Dendritic cell treated with granulocyte-macrophage colony-stimulating factor and Interleukin-4, amounts not matched to agents 40 ng/mL and 50 ng/mL, for 4 days (primary cell): Measurements from ENCODE around the gene GPR55.
A peak's percentile ranks its signal among the peaks of the same experiment; 100 is the strongest.

ENCODE experiments used
- H3K27ac Mint-ChIP-seq: one replicate; pipeline ENCODE4 v1.8.0; 2022; ENCODE audit warnings: mild to moderate bottlenecking, mixed read lengths
- H3K27me3 Mint-ChIP-seq: one replicate; pipeline ENCODE4 v1.8.0; 2022; ENCODE audit warnings: mild to moderate bottlenecking, mixed read lengths
- H3K36me3 Mint-ChIP-seq: one replicate; pipeline ENCODE4 v1.8.0; 2022; ENCODE audit warnings: low read depth, mixed read lengths
- H3K4me1 Mint-ChIP-seq: one replicate; pipeline ENCODE4 v1.8.0; 2022; ENCODE audit warnings: low read depth, mixed read lengths
- H3K4me3 Mint-ChIP-seq: one replicate; pipeline ENCODE4 v1.8.0; 2022; ENCODE audit warnings: mild to moderate bottlenecking, moderate library complexity, mixed read lengths
- H3K9me3 Mint-ChIP-seq: one replicate; pipeline ENCODE4 v1.8.0; 2022; ENCODE audit warnings: mixed read lengths
- intact Hi-C: fragments of 100-400 bp; cut with micrococcal nuclease; formaldehyde crosslinking; loops from one replicate; pipeline ENCODE4 v1.15.0; 2022

The GPR55 gene

DNA sequence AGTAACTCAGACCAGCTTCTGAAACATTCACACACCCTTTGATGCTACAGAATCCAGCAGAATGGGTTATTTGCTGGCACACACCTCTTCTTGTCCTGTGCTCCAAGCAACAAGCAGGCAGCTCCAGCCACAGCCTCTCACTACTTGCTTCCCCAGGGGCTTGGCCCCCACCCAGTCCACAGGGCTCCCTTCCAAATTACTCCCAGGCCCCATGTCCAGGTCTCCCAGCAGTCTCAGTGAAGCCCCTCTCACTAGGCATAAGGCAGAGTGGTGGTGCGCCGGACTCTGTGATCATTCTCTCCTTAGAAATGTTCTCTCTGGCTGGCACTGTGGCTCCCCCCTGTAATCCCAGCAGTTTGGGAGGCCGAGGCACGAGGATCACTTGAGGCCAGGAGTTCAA is 34.4 kb downstream of the GPR55 start:
- Mint-ChIP-seq H3K27ac (no peak overlapping the region), H3K36me3 (no peaks in the 10 kb centered on the region), H3K27me3 (peaks cover 29% of the 10 kb centered on the region), H3K4me1 (peaks cover 59% of the 10 kb centered on the region), H3K4me3 (no peak overlapping the region), H3K9me3 (peaks cover 8% of the 10 kb centered on the region)
- intact Hi-C loops: no loop called here

GRCh38 chr2:230889911-230890601 is 35.0 kb downstream of the GPR55 start:
- Mint-ChIP-seq H3K9me3 (peaks cover 8% of the 10 kb centered on the region), H3K4me1 (peaks cover 59% of the 10 kb centered on the region), H3K27me3 (peaks cover 29% of the 10 kb centered on the region), H3K4me3 (no peak overlapping the region), H3K27ac (no peak overlapping the region), H3K36me3 (no peaks in the 10 kb centered on the region)
- intact Hi-C loops: no loop called here

GRCh38 chr2:230888824-230889400 is 36.1 kb downstream of the GPR55 start:
- Mint-ChIP-seq H3K27ac (no peak overlapping the region), H3K27me3 (peaks cover 29% of the 10 kb centered on the region), H3K9me3 (peaks cover 8% of the 10 kb centered on the region), H3K36me3 (no peaks in the 10 kb centered on the region), H3K4me1 (peaks cover 47% of the 10 kb centered on the region), H3K4me3 (no peak overlapping the region)
- intact Hi-C loops: no loop called here

GRCh38 chr2:230887342-230887741 is 37.7 kb downstream of the GPR55 start:
- no peak overlapping the region for H3K27ac Mint-ChIP-seq
- H3K36me3 Mint-ChIP-seq: no peaks in the 10 kb centered on the region
- H3K27me3 Mint-ChIP-seq: peaks cover 20% of the 10 kb centered on the region
- intact Hi-C loops: no loop called here
- no peak overlapping the region for H3K4me3 Mint-ChIP-seq
- peaks cover 8% of the 10 kb centered on the region for H3K9me3 Mint-ChIP-seq
- peaks cover 32% of the 10 kb centered on the region for H3K4me1 Mint-ChIP-seq

DNA sequence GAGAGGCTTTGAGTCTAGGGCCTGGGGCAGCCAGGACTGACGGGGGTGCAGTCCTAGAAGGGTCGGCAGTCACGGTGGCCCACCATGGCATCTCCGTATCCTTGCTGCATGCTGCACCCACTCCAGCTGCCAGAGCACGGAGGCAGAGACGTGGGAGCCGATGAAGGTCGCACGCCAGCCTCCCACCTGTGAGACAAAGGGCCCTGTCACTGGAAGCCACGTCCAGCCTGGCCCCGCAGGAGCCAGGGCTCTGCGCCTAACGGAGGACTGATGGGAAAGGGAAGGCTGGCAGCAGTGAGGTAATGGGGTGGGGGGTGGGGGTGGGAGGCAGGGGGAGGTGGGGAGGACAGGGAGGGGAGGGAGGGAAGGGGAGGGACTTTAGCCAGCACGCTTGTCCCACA is 38.4 kb downstream of the GPR55 start:
- Mint-ChIP-seq H3K9me3 (peaks cover 8% of the 10 kb centered on the region), H3K27ac (no peak overlapping the region), H3K4me3 (no peak overlapping the region), H3K4me1 (peaks cover 30% of the 10 kb centered on the region), H3K36me3 (no peaks in the 10 kb centered on the region), H3K27me3 (peaks cover 17% of the 10 kb centered on the region)
- intact Hi-C loops: no loop called here

- Mint-ChIP-seq H3K9me3 (peaks cover 8% of the 10 kb centered on the region), H3K4me1 (peaks cover 25% of the 10 kb centered on the region), H3K4me3 (no peak overlapping the region), H3K27me3 (peaks cover 12% of the 10 kb centered on the region), H3K27ac (no peak overlapping the region), H3K36me3 (no peaks in the 10 kb centered on the region)
- intact Hi-C loops: no loop called here
These were observed 38.8 kb downstream of the GPR55 start for GRCh38 chr2:230886206-230886605.

DNA sequence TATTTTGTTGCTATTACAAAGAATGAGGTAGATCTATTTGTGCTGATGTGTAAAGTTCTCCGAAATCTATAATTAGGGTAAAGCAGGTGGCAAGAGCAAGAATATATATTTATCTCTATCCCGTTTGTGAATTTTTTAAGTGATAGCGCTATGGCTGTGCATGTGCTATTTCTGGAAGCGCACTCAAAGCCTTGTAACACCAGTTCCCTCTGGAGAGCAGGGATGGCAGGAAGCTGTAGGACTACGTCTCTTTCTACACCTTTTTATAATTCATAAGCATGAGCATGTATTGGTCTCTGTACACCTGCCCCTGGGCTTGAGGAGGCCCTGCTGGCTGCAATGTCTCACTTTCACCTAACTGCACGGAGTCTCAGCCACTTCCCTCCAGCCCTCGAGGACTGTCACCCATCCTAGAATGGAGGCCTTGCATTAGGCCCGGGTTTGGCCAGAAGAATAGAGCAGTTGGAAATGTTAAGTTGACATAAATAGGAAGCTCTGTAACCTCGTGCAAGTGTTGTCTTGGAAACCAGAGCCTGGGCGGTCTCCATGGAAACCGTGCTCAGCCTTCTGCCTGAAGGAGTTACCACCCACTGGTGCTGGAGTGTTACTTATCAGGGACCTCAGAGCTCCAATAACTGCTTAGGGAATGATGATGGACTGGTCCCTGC is 39.4 kb downstream of the GPR55 start:
- Mint-ChIP-seq H3K27ac (no peak overlapping the region), H3K4me1 (peaks cover 19% of the 10 kb centered on the region)
- intact Hi-C loops: no loop called here

DNA sequence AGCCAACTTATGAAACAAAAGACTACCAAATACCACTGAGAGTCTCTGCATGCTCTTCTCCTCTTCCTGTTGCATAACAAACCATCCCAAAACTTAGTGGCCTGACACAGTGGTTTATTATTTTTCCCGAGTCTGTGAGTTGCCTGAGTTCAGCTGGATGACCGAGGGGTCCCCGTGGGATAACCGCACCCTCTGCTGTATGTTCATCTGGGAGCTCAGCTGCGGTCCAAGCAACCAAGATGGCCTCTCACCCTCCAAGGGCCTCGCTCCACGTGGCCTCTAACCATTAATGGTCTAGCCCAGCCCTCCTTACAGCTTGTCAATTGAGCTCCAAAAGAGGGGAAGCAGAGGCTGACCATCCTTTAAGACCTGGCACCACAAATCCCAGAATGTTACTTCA is 43.2 kb downstream of the GPR55 start:
- intact Hi-C loops: no loop called here
- H3K27me3 Mint-ChIP-seq: peaks cover 3% of the 10 kb centered on the region
- H3K4me1 Mint-ChIP-seq: peaks cover 28% of the 10 kb centered on the region
- H3K9me3 Mint-ChIP-seq: no peaks in the 10 kb centered on the region
- H3K4me3 Mint-ChIP-seq: no peak overlapping the region
- H3K36me3 Mint-ChIP-seq: peaks cover 12% of the 10 kb centered on the region
- no peak overlapping the region for H3K27ac Mint-ChIP-seq

More for the DNA sequence above, 39.4 kb downstream of the GPR55 start:
- Mint-ChIP-seq H3K27me3 (peaks cover 6% of the 10 kb centered on the region), H3K36me3 (no peaks in the 10 kb centered on the region), H3K9me3 (peaks cover 8% of the 10 kb centered on the region), H3K4me3 (no peak overlapping the region)

DNA sequence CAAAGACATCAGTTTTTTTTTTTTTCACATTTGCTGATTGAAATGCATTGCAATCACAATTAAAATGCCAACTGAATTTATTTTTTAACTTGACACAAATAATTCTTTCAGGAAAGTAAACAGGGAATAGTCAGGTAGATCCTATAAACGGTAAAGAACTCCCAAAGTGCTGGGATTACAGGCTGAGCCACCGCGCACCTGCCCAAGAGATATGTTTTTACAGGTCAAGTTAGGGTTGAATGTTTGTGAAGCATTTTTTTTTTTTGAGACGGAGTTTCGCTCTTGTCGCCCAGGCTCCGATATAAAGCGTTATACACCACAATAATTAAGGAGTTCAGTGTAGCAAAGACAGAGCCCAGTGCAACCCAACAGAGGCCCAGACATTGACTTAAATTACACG is 45.2 kb downstream of the GPR55 start:
- peaks cover 15% of the 10 kb centered on the region for H3K36me3 Mint-ChIP-seq
- H3K27ac Mint-ChIP-seq: no peak overlapping the region
- H3K27me3 Mint-ChIP-seq: peaks cover 3% of the 10 kb centered on the region
- no peak overlapping the region for H3K4me3 Mint-ChIP-seq
- peaks cover 16% of the 10 kb centered on the region for H3K4me1 Mint-ChIP-seq
- H3K9me3 Mint-ChIP-seq: no peaks in the 10 kb centered on the region
- intact Hi-C loops: no loop called here

- Mint-ChIP-seq H3K36me3 (peaks cover 15% of the 10 kb centered on the region), H3K9me3 (no peaks in the 10 kb centered on the region), H3K4me3 (no peak overlapping the region), H3K27me3 (peaks cover 3% of the 10 kb centered on the region), H3K4me1 (peaks cover 16% of the 10 kb centered on the region), H3K27ac (no peak overlapping the region)
- intact Hi-C loops: no loop called here
These were observed 45.7 kb downstream of the GPR55 start for GRCh38 chr2:230879271-230879882.

DNA sequence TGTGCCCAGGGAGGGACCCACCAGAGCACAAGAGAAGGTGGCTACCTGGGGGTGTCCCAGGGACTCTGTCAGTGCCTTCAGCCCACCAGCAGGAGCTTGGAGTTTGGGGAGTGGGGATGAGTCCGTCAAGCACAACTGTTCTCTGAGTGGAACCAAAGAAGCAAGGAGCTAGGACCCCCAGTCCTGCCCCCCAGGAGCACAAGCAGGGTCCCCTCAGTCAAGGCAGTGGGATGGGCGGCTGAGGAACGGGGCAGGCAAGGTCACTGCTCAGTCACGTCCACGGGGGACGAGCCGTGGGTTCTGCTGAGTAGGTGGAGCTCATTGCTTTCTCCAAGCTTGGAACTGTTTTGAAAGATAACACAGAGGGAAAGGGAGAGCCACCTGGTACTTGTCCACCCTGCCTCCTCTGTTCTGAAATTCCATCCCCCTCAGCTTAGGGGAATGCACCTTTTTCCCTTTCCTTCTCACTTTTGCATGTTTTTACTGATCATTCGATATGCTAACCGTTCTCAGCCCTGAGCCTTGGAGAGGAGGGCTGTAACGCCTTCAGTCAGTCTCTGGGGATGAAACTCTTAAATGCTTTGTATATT is 46.3 kb downstream of the GPR55 start:
- no peak overlapping the region for H3K4me3 Mint-ChIP-seq
- peaks cover 15% of the 10 kb centered on the region for H3K36me3 Mint-ChIP-seq
- peak overlapping the region; percentile 21 for H3K27ac Mint-ChIP-seq
- H3K9me3 Mint-ChIP-seq: no peaks in the 10 kb centered on the region
- peaks cover 16% of the 10 kb centered on the region for H3K4me1 Mint-ChIP-seq
- intact Hi-C loops: no loop called here
- peaks cover 3% of the 10 kb centered on the region for H3K27me3 Mint-ChIP-seq

DNA sequence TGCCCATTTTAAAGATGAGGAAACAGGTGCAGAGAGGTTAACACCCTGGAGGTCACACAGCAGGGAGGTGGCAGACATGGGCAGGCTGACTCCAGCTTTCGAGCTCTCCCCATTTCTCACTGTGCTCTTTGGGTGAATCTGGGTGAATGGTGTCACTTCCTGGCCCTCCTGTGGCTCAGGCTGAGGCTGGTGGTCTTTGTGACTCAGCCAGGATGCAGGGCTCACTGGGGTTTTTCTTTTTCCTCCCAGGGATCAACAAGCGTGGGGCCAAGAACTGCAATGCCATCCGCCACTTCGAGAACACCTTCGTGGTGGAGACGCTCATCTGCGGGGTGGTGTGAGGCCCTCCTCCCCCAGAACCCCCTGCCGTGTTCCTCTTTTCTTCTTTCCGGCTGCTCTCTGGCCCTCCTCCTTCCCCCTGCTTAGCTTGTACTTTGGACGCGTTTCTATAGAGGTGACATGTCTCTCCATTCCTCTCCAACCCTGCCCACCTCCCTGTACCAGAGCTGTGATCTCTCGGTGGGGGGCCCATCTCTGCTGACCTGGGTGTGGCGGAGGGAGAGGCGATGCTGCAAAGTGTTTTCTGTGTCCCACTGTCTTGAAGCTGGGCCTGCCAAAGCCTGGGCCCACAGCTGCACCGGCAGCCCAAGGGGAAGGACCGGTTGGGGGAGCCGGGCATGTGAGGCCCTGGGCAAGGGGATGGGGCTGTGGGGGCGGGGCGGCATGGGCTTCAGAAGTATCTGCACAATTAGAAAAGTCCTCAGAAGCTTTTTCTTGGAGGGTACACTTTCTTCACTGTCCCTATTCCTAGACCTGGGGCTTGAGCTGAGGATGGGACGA is 47.1 kb downstream of the GPR55 start:
- Mint-ChIP-seq H3K36me3 (peaks cover 15% of the 10 kb centered on the region), H3K4me1 (peaks cover 16% of the 10 kb centered on the region), H3K4me3 (no peak overlapping the region), H3K9me3 (no peaks in the 10 kb centered on the region), H3K27ac (peak overlapping the region; percentile 21), H3K27me3 (peaks cover 3% of the 10 kb centered on the region)
- intact Hi-C loops: no loop called here

DNA sequence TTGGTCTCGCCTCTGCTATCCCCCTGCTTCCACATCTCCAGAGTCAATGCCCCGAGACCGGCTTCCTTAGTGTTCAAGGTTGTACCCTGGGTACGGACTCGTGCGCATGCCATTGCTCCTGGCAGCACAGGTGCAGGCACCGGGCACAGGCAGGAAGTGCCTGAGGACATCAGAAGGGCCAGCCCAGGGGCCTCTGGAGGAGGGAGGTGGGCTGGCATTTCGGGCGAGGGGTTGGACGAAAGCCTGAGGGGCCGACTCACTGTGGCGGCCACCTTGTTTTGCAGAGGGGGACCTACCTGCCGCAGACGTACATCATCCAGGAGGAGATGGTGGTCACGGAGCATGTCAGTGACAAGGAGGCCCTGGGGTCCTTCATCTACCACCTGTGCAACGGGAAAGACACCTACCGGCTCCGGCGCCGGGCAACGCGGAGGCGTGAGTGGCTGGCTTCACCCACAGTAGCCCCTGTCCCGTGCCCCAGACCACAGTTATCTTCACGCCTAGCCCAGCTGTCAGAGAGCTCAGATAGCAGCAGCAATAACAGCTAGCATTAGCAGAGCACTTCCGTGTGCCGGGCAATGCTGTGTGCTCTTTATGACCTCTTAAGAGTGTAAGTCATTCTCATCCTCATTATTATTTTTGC is 47.8 kb downstream of the GPR55 start:
- Mint-ChIP-seq H3K4me1 (peaks cover 16% of the 10 kb centered on the region), H3K27me3 (peaks cover 3% of the 10 kb centered on the region), H3K9me3 (no peaks in the 10 kb centered on the region), H3K36me3 (peaks cover 15% of the 10 kb centered on the region), H3K27ac (peak overlapping the region; percentile 21), H3K4me3 (no peak overlapping the region)
- intact Hi-C loops: no loop called here
